Nephron progenitor cell (in vitro differentiated cells): ENCODE data around the gene SLC23A2.

Experiments
- DNase-seq: peaks from one replicate; pipeline ENCODE4 v3.0.0; 2021
- H3K27ac Mint-ChIP-seq: 2 replicates; pipeline ENCODE4 v1.8.0; 2021; ENCODE audit warnings: mild to moderate bottlenecking, moderate library complexity, mixed read lengths
- H3K27me3 Mint-ChIP-seq: 2 replicates; pipeline ENCODE4 v1.8.0; 2021; ENCODE audit warnings: mild to moderate bottlenecking, low read depth, mixed read lengths; ENCODE audit not compliant: poor library complexity
- H3K36me3 Mint-ChIP-seq: 2 replicates; pipeline ENCODE4 v1.8.0; 2021; ENCODE audit warnings: low read depth, mixed read lengths
- H3K4me1 Mint-ChIP-seq: 2 replicates; pipeline ENCODE4 v1.8.0; 2021; ENCODE audit warnings: mixed read lengths
- H3K4me3 Mint-ChIP-seq: 2 replicates; pipeline ENCODE4 v1.8.0; 2021; ENCODE audit warnings: mild to moderate bottlenecking, moderate library complexity, mixed read lengths
- H3K9me3 Mint-ChIP-seq: 2 replicates; pipeline ENCODE4 v1.8.0; 2021; ENCODE audit warnings: mild to moderate bottlenecking, moderate library complexity, mixed read lengths
- TF ChIP-seq, protein P1 (sequence below): fragments of 200-600 bp; sonication (generic); IDR thresholded peaks from 2 replicates; pipeline ENCODE4 v1.5.0; 2021; ENCODE audit warnings: antibody characterized with exemption

The SLC23A2 gene

GRCh38 chr20:4830259-4830658 is 171.1 kb downstream of the SLC23A2 start:
- TF ChIP-seq, protein P1, sequence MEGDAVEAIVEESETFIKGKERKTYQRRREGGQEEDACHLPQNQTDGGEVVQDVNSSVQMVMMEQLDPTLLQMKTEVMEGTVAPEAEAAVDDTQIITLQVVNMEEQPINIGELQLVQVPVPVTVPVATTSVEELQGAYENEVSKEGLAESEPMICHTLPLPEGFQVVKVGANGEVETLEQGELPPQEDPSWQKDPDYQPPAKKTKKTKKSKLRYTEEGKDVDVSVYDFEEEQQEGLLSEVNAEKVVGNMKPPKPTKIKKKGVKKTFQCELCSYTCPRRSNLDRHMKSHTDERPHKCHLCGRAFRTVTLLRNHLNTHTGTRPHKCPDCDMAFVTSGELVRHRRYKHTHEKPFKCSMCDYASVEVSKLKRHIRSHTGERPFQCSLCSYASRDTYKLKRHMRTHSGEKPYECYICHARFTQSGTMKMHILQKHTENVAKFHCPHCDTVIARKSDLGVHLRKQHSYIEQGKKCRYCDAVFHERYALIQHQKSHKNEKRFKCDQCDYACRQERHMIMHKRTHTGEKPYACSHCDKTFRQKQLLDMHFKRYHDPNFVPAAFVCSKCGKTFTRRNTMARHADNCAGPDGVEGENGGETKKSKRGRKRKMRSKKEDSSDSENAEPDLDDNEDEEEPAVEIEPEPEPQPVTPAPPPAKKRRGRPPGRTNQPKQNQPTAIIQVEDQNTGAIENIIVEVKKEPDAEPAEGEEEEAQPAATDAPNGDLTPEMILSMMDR, result no peak
- Mint-ChIP-seq H3K4me3 (no peak overlapping the region), H3K9me3 (no peaks in the 10 kb centered on the region), H3K27ac (no peak overlapping the region), H3K4me1 (peaks cover 28% of the 10 kb centered on the region), H3K27me3 (peaks cover 9% of the 10 kb centered on the region), H3K36me3 (no peaks in the 10 kb centered on the region)
- DNase-seq, result no peak

GRCh38 chr20:4829514-4830215 is 171.6 kb downstream of the SLC23A2 start:
- Mint-ChIP-seq H3K4me3 (no peak overlapping the region), H3K27me3 (peaks cover 13% of the 10 kb centered on the region), H3K4me1 (peaks cover 25% of the 10 kb centered on the region), H3K9me3 (no peaks in the 10 kb centered on the region), H3K27ac (no peak overlapping the region), H3K36me3 (no peaks in the 10 kb centered on the region)
- no peak for DNase-seq
- TF ChIP-seq, protein P1, result no peak

DNA sequence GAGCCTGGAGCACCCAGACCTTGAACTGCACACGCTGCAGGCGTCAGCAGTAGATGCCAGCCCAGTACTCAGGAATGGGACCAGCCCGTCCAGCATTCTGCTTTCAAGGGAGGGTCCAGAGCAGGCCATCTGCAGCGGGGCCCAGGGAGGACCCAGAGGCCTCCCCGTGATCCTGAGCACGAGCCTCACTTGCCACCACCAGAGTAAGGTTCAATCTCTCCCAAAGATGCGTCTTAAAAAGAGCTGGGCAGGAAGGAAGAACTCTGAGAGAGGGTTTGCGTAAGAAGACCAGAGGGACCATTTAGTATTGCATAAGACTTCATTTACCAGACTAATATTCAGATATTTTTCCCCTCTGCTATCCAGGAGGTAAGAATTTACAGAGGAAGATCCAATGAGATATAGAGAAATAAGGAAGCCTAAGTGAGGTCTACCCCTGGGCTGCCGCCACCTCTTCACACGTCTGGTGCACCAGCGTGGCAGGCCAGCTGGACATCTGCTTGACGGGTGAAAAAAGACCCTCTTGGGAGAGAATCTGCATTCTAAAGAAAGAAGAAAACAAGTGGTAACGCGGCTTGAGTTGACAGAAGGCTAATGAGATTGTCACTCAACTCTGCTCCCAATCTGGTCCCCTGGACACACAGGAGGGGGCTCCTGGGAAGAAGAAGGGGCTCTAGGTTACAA is 172.3 kb downstream of the SLC23A2 start:
- peaks cover 28% of the 10 kb centered on the region for H3K4me1 Mint-ChIP-seq
- H3K27me3 Mint-ChIP-seq, result peaks cover 18% of the 10 kb centered on the region
- no peaks in the 10 kb centered on the region for H3K36me3 Mint-ChIP-seq
- TF ChIP-seq, protein P1, result no peak
- H3K27ac Mint-ChIP-seq, result no peak overlapping the region
- no peak for DNase-seq
- no peak overlapping the region for H3K4me3 Mint-ChIP-seq
- no peaks in the 10 kb centered on the region for H3K9me3 Mint-ChIP-seq

DNA sequence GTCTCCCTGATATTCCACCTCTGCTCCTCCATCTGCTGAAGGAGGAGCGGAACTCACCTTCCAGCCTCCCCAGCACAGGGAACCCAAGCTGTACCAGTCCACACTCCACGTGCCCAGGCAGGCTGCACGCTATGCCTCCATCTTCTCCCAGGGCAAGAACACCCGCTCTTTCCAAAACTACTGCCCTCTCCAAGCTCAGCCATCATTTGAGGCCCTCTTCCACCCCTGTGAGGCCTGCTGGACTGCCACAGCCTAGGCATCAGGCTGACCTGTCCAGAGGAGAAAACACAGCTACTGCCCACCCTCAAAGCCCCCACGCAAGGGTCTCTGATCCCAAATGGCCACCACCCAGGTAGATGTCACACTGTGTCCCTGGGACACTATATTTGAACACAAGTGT is 179.7 kb downstream of the SLC23A2 start:
- Mint-ChIP-seq H3K9me3 (no peaks in the 10 kb centered on the region), H3K27me3 (peaks cover 61% of the 10 kb centered on the region), H3K4me3 (peak overlapping the region; percentile 76), H3K27ac (no peak overlapping the region), H3K36me3 (no peaks in the 10 kb centered on the region), H3K4me1 (peaks cover 20% of the 10 kb centered on the region)
- TF ChIP-seq, protein P1, result no peak
- DNase-seq, result no peak

DNA sequence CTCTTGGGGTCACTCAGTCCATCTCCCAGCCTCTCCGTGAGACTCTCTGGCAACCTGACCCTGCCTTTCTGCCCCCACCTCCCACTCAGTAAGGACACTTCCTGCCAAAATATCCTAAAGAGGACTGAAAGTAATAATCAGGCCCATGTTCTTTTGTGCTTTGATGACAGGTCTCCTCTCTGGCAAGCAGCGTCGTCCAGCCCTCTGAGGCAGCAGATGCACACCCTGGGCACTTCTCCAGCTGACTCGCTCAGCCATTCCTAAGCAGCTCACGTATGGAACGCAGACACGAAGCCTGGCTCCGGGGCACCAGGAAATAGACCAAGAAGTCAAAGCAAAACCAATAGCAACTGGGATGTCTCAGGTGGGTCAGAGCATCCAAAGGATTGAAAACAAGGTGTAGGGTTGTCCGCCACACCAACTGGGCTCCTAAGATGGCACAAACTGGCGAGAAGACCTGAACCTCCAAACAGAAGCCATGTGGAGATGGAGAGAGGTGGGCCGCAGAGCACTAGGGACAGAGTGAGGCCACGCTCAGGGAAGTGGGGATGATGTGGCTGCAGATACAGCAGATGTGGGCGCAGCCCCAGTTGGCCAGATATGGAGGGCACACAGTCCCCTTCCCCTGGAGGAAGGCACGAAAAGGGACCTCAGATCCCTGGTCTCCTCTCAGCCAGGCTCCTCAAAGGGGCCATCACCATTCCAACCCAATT is 180.3 kb downstream of the SLC23A2 start:
- Mint-ChIP-seq H3K27ac (peak overlapping the region; percentile 40), H3K27me3 (peaks cover 61% of the 10 kb centered on the region), H3K9me3 (no peaks in the 10 kb centered on the region), H3K4me1 (peaks cover 20% of the 10 kb centered on the region), H3K4me3 (no peak overlapping the region), H3K36me3 (no peaks in the 10 kb centered on the region)
- TF ChIP-seq, protein P1, result no peak
- no peak for DNase-seq
